ENCODE measurements around the gene SLIT3.

The SLIT3 gene

GRCh38 chr5:168675883-168676408, 625.0 kb downstream of the SLIT3 start:
- DNase-seq: no peak

DNA sequence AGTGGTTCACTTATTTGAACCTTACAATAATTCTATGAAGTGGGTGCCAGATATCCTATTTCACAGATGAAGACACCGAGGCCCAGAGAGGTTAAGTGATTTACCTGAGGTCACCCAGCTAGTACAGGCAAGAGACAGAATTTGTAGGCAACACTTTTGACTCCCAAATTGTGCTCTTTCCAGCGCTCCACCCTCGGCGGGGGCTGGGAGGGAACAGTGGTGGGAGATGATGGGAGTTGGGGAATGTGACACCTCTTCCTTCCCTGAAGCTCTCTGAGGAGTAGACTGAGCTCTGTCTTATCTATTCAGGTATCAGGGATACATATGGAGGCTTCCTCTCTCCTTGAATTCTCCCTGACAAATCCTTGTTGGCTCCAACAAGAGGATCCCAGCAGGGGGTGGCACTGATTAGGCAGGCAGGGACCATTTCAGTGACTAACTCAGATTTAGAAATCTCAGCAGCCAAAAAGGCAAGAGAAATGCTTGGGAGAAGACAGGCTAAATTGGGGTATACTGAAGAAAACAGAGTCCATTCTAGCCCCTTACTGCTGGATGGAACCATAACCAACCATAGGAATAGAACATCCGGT, 626.0 kb downstream of the SLIT3 start:
- no peak for DNase-seq

GRCh38 chr5:168672888-168673287, 628.1 kb downstream of the SLIT3 start:
- no peak for DNase-seq

GRCh38 chr5:168672016-168672415, 628.9 kb downstream of the SLIT3 start:
- no peak for DNase-seq

- no peak for DNase-seq
These were observed 629.9 kb downstream of the SLIT3 start for GRCh38 chr5:168670881-168671575.

DNA sequence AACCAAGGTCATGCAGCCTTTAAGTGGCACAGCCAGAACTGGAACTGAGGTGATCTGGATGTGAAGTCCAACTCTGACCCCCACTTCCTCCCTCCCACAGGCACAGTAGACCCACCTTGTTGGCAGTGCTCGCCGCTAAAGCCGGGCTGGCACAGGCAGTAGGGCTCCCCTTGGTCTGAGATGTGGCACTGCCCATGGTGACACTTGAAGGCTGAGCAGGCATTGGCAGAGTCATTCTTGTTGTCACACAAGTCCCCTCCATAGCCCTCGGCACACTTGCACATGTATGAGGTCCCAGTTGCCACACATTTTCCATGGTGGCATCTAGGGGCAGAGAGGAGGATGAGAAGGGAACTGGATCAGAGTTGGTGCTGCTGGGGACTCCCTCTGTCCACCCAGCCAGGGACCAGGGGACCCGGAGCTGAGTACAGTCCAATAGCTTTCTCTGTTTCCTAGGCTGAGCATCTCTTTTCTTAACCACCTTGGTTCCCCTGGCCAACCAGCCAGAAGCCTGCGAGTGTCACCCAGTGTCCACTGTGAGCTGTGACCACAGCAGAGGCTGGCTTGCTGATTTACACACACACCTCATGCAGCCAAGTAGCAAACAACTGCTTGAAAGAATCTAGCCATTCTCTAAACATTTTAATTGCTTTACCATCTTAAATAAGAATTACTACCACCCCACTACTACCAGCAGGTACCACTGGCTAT, 631.1 kb downstream of the SLIT3 start:
- DNase-seq: no peak

- DNase-seq: no peak
These were observed 631.8 kb downstream of the SLIT3 start for GRCh38 chr5:168669156-168669555.

- DNase-seq: no peak
These were observed 632.9 kb downstream of the SLIT3 start for GRCh38 chr5:168668078-168668477.

- DNase-seq: no peak
These were observed 633.6 kb downstream of the SLIT3 start for GRCh38 chr5:168667301-168667840.

DNA sequence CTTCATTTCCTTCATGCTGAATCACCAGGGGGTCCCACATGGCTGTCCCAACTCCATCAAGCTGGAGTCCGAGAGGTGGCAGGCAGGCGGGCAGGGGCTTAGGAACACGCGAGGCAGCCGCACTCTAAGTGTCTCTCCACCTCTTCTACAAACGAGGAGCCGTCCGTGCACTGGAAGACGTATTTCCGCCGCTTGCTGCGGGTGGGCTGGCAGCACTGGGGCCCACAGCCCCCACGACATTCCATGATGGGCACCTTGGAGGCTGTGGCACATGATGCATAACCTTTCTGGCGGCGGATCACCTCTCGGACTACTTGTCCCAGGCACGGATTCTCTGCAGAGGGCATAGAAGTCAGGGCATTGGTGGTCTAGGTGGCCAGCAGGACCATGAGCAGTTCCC, 634.6 kb downstream of the SLIT3 start:
- no peak for DNase-seq

- DNase-seq: peak; percentile 2
These were observed 637.5 kb downstream of the SLIT3 start for GRCh38 chr5:168663276-168664004.

GRCh38 chr5:168661593-168662485, 639.1 kb downstream of the SLIT3 start:
- DNase-seq: no peak

DNA sequence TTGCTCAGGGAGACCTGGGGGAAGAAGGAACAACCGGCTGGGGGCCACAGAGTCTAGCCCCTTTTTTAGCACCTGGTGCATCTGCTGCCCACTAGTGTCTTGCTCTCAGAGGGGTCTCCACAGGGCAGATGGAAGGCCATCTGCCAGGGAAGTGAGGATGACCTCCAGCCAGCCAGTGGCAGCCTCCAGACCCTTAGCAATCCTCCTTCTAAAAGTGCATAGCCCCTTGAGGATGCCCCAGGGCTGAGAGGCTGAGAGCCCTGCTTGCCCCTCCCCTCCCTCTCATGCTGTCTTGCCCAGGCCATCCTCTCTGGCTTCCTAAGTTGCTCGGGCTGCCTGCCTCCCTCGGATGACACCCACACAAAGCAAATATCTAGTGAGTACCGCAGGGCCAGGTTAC, 640.2 kb downstream of the SLIT3 start:
- no peak for DNase-seq

- no peak for DNase-seq
These were observed 641.6 kb downstream of the SLIT3 start for GRCh38 chr5:168659286-168659847.

DNA sequence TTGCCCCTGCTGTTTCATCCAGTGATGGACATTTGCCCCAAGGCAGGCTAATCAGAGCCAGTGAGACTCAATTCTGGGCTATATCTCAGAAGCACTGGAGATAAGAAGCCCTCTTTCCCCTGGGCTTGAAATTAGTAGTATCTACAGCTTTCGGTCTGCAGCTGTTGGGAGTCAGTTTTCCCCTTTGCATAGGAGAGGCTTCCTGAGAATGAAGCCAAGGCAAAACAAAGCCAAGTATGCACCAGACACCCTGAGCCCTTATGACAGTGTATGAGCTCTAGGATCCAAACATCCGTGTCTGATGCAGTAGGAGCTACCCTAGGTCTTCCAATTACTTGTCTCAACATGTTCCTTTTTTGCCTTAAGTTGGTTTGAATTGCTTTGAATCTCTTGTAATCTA, 642.5 kb downstream of the SLIT3 start:
- DNase-seq: no peak

DNA sequence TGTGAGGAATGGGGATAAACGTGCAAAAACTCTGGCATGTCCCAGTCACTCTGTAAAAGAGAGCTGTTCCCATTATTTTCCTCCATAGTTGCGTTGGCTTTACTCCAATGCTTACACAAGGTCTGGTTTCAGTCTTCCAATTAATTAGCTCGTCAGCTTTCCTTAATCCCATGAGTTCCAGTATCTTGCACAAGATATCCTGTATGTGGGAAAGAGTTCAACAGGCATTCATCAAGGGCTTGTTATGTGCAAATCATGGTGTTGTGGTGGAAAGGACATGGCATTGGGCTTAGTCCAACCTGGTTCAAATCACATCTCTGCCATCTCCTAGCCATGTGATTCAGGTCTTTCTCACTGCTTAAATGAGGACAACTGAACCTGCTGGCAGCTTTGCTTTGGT, 644.3 kb downstream of the SLIT3 start:
- DNase-seq: no peak

DNA sequence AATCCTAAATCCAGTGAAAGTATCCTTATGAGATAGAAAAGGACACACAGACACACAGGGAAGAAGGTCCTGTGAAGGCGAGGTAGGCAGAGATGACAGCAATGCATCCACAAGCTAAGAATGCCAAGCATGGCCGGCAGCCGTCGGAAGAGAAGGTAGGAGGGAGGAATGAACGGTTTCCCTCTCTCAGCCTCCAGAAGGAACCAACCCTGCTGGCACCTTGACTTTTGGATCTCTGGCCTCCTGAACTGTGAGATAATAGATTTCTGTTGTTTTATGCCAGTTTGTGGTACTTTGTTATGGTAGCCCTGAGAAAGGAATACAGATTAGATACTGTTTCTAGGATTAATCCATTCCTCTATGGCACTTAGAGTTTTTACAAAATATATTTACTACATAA, 645.6 kb downstream of the SLIT3 start:
- no peak for DNase-seq

- DNase-seq: no peak
These were observed 646.7 kb downstream of the SLIT3 start for GRCh38 chr5:168654211-168654721.

GRCh38 chr5:168653626-168654025, 647.3 kb downstream of the SLIT3 start:
- DNase-seq: no peak

- DNase-seq: peak; percentile 81
These were observed 649.3 kb downstream of the SLIT3 start for GRCh38 chr5:168651648-168652047.

DNA sequence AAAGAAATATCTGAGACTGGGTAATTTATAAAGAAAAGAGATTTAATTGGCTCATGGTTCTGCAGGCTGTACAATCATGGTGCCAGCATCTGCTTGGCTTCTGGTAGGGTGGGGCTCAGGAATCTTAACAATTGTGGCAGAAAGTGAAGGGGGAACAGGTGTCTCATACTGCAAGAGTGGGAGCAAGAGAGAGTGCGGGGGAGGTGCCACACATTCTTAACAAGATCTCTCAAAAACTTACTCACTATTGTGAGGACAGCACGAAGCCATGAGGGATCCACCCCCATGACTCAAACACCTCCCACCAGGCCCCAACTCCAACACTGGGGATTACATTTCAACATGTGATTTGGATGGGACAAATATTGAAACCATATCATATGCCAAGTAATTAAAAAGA, 651.6 kb downstream of the SLIT3 start:
- no peak for DNase-seq

Data from MV-4-11 (cell line).